Fibroblast of gingiva (primary cell): Measurements from ENCODE around the gene RGS1.

Experiments used
- DNase-seq: peaks from one replicate; pipeline ENCODE4 v3.0.0-alpha.2; 2011; ENCODE audit warnings: low read depth

Gene RGS1

DNA sequence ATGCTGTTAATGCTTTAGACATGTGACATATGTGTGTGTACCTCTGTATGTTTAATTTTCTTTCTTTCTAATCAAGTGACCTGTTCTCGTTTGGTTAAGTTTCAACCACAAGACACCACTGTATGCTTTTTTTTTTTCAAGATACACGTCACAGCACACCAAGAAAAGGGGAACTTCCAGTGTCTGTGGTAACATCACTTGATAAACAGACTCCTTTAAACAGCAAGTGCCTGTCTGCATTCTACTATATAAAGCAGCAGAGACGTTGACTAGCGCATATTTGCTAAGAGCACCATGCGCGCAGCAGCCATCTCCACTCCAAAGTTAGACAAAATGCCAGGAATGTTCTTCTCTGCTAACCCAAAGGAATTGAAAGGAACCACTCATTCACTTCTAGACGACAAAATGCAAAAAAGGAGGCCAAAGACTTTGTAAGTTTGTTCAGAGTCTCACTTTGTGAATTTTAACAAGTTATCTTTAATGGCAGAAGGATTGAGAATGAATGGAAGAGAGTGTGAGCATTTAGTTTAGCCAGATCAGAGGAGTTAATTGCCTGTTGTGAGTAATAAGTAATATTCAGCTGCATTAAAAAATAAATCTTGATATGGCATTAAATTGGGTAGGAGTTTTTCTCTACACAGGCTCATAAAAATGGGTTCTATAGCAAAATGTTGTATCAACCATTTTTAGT lies at the start of gene RGS1:
Gene RGS1, plus strand, starts transcription at position 275 of the 691 bp plus-strand sequence. Its CDS starts 20 bp downstream, at position 295.
- DNase-seq: no peak

- no peak for DNase-seq
Observed at GRCh38 chr1:192527111-192527795, 48.3 kb upstream of the RGS1 start.

- DNase-seq: no peak
Observed at GRCh38 chr1:192527950-192528349, 47.6 kb upstream of the RGS1 start.

DNA sequence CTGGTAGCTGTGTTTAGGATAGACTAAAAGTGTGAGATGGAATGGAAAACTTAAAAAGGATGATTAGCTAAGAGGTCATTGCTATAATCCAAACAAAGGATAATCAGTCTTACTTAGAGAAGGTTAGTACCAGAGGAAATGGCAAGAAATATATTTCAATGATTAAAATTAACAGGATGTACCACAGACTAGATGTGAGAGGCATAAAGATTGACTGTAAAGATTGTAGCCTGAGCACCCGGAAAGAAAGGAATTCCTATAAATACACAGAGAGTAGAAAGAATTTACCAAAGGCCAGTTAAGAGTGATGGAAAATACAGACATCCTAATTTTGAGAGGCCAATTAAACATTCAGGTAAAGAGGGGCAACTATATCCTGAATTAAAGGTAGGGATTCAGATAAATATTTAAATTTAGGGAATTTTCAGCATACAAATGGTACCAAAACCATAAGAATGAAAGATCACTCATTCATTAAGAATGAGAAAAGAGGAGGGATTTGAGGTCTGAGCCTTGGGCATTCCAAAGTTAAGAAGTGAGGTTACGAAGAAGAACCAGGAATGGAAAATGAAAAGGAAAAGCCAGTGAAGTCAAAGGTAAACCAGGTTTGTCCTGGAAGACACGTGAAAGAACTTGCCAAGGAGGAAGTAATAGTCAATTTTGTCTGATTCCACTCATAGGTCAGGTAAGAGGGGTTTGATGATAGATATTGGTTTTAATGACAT lies 46.4 kb upstream of the RGS1 start:
- no peak for DNase-seq

DNA sequence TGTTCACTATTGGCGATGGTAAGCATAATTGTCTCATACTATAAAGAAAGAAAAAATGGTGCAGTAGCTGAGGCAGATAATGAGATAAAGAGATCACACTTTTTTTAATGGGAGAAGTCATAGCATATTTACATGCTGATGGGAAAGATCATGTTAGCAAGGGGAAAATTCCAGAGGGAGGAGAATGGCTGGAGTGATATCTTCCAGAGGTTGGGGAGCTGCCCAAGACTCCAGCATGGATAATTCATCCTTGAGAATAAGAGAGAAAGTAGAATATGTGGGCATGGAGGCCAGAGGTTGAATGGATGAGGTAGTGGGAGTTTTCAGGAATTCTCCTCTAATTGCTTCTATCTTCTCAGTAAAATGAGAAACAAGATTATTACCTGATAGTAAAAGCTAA lies 45.8 kb upstream of the RGS1 start:
- DNase-seq: no peak

DNA sequence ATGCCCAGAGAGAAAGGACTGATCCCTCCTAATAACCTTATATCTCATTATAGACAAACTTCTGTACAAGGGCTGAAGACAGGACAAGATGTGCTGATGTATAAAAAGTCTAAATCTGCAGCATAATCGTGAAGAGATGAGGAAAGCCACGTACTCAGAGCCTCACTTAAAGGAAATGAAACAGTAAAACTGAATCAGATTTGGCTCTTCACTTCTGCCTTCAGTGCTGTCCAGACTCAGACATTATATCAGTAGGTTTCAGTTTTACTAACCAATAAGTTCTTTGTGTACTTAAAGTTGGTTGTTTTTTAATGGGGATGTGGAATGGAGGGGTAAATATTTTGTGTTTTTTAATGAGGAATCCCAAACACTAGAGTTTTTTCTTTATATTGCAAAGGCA lies 45.3 kb upstream of the RGS1 start:
- no peak for DNase-seq

DNA sequence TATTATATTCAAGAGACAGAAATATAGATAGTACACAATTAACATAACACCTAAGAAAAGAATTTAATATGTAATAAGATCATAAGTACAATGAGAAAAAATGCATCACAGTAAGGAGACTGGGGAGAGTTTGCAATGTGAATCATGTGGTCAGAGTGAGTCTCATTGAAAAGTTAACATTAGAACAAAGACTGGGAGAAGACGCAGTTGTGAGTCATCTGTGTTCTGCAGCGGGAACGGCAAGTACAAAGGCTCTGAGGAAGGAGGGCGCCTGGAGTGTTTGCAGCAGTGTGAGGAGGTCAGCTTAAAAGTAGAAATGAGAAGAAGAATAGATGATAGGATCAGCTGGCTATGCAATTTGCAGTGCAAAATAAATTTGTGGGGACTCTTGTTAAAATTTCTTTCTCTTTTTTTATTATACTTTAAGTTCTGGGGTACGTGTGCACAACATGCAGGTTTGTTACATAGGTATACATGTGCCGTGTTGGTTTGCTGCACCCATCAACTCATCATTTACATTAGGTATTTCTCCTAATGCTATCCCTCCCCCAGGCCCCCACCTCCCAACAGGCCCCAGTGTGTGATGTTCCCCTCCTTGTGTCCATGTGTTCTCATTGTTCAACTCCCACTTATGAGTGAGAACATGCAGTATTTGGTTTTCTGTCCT lies 44.4 kb upstream of the RGS1 start:
- DNase-seq: peak; percentile 51

DNA sequence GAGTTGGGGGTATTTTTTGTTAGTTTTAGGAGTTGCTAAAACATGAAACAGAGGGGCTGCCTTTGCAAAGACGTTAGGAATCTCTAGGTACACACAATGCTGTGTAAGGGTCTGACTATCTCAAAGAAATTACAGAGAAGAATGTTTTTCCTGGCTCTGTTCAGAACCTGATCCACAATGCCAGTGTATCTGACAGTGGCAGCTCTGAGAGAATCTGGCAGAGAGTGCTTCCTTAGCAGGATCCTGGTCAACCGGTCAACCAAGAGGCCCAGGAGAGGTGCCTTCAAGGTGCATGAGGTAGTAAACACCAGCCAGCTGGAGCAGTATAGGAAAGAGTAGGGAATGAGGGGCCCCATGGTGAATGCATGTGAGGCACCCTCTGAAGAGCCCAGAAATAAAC lies 40.9 kb upstream of the RGS1 start:
- no peak for DNase-seq

DNA sequence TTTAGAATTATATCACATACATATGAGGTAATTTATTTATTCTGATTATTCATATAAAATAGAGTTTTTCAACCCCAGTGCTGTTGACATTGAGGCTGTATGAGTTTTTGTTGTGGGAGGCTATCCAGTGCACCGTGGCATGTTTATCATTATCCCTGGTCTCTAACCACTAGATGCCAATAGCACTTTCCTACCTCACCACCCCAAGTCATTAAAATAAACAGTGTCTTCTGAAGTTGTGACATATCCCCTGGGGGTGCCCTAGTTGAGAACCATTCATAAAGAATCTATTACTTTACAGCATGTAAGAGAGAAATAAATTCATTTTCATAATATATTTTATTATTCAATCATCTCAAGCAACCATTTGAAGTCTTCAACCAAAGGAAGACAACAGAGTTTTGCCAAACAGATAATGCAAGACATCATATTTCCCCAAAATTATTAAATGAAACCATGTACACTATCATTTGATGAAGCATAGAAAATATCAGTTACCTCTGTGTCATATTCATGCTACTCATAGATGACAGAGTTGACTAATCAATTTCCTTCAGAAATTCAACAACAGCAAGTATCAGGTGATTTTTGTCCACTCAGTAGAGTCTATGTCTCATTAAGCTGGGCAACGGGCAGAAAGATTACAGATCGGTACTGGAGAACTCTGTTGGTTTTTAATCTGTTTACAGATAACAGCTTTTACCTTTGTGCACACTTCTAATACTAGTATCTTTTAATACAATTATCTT lies 39.5 kb upstream of the RGS1 start:
- DNase-seq: no peak

DNA sequence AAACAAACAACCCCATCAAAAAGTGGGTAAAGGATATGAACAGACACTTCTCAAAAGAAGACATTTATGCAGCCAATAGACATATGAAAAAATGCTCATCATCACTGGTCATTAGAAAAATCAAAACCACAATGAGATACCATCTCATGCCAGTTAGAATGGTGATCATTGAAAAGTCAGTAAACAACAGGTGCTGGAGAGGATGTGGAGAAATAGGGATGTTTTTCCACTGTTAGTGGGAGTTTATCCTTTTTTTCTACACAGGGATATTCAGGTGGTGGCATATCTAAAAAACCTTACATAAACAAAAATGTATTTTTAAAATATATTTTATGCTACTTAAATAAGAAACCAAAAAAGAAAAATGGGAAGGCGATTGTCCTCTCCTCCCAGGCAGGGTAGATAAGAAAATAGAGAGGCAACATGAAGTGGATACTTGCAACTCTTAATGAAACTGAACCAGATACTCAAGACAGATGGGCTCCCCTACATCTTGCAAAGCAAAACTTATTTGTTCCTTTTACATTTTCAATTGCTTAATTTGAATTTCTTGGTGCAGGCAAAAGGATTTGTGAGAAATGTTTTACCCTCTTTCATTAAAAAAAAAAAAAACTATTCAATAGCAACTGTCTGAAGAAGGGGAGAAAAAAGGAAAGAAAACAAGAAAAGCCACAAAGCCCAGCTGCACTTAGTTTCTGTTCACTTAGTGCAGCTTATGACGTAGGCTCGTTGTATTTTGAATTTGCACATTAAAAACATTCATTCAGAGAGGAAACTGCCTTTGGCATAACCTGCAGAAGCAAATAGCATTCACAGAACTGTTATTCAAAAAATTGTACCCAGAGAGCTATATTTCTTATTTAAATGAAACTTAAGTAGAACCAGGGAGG lies 36.9 kb upstream of the RGS1 start:
- DNase-seq: peak; percentile 14

DNA sequence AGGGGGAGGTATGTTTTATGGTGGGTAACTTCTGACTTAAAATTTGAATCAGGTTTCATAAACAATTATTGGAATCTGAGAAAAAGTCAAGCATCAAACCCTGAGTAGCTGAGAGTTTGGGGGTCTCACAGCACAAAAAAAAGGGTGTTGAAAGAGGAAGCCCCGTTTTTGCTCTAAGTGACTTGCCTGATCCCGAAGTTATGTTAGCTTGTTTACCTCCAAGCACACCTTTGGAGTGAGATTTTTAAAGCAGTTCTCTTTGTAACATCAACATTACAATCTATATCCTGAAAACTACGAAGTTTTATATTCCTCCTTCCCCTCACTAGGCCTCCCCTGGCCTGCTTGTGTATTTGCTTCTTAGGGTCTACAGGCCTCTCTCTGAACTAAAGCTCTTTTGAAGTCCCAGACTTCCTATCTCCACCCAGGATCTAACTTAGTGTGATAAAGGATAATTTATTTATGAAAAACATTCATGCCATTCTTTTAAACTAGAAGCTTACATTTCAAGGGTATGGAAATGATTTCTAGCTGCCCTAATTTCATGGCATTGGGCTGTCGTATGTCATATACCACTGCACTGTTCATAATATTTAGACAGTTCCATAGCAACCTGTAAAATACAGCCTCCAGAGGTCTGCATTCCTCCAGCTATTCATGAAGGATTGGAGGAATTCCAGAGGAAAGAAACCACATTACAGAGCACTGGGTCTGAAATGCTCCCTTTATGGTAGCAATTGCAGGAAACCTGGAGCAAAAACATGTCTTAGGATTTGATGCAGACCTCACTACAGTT lies 36.1 kb upstream of the RGS1 start:
- DNase-seq: peak; percentile 93

DNA sequence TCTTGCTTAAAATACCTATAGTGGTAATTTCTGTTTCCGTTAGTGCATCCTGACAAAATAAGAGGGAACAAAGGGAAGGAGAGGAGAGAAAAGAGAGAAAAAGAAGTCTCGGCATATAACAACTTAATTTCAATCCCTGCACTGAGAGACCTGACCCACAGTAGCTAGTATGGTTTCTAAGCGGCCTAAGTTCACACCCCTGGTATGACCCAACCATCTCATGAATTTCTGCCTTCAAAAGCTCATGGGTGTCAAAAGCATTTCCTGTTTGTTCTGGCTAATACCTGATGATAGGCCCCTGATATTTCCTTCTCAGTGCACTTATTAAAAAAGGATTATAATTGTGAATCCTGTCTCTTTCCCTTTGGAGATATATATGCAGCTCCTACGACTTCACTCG lies 32.1 kb upstream of the RGS1 start:
- no peak for DNase-seq

DNA sequence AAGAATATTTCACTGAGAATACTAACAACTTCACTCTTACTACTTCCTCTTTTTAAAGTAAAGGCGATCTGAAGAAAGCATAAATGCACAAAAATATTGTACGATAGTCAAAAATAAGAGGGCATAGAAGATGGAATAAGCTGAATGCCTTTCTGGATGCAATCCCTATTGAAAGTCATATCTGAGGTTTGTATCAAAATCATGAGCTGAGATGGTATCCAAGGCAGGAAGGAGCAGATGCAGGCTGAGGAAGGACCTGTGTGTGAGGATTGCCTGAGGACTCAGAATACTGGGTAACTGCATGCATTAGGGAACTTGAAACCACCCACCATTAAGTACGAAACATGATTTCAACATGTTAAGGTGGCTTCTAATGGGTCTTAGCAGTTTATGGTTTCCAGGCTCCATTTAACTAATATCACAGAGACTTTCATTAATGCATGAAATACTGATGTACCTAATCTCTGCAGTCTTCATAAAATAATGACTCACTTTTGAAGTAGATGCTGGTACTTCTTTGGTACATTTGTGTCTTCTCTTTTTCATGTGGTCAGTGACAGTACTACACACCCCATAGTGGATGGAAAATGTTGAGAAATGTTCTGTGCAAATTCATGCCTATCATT lies 29.6 kb upstream of the RGS1 start:
- peak; percentile 36 for DNase-seq

DNA sequence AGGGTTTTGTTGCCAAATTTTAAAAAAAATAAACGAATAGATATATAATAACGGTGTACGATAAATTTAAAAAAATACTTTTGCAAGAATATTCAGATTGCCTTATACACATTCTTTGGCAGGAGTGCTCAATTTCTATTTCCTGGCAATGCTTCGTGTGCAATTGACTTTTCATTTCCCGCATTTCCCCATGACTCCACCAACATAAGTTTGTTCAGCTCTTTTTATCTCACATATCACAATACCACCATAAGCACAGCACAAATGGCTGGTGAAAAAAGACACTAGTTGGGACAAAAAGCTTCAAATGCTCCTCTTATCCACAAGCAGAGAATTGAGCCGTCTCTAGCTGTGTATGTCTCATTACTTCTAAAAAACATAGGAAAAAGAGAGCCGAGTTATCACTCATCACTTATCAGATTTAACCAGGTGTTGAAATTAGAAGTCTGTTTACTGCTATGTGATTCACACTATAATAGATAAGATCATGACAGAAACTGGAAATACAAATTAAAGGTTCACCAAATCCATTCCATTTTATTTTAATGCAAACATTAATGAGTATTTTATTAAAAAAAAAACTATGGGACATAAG lies 28.9 kb upstream of the RGS1 start:
- peak; percentile 50 for DNase-seq

- no peak for DNase-seq
Observed at GRCh38 chr1:192547501-192547900, 28.1 kb upstream of the RGS1 start.

- DNase-seq: no peak
Observed at GRCh38 chr1:192549937-192550336, 25.6 kb upstream of the RGS1 start.

GRCh38 chr1:192550922-192551534 lies 24.5 kb upstream of the RGS1 start:
- peak; percentile 89 for DNase-seq

GRCh38 chr1:192552760-192553191 lies 22.8 kb upstream of the RGS1 start:
- DNase-seq: no peak

GRCh38 chr1:192553741-192554140 lies 21.8 kb upstream of the RGS1 start:
- DNase-seq: no peak
